ENCODE results near the gene SH2B2. TPM values are rescaled to one million over a fixed set of nuclear protein-coding genes. Genes with fewer than 3 reads are reported as not detected.
A peak's percentile ranks its signal among the peaks of the same experiment; 100 is the strongest.

The SH2B2 gene
- total and polyA plus RNA-seq, 2 experiments from 2014 or later = 5.6 to 21.9 TPM

DNA sequence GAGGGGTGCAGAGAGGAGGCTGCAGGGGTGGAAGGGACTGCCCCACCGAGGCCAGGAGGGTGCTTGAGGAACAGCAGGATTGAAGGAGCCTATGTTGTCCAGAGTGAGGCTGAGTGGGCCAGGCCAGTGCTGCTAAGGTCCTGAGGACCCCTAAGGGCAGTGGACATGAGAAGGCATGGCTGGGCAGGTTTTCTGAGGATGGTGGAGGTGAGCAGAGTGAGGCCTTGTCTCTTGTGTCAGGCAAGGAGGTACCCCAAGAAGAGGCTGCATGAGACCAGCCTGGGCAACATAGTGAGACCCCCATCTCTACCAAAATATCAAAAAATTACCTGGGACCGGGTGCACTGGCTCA lies 5.2 kb downstream of the SH2B2 start:
- DNase-seq (ENCODE audit: low spot score) (no peak), ATAC-seq (no peak)
- peaks cover 23% of the 10 kb centered on the region for H3K4me1 ChIP-seq (ENCODE audit: insufficient read depth)
- Mint-ChIP-seq H3K4me1 (peaks cover 47% of the 10 kb centered on the region), H3K4me3 (0 out of 3 replicates have a peak overlapping the region, but pooled peaks have one; percentile 11), H3K27ac (no peak overlapping the region), H3K9me3 (no peaks in the 10 kb centered on the region), H3K36me3 (ENCODE audit: low read depth) (peaks cover 3% of the 10 kb centered on the region; the same call in 1 of the 3 replicates), H3K27me3 (ENCODE audit: insufficient read depth, low read depth, poor library complexity) (peaks cover 16% of the 10 kb centered on the region)
- H3F3A ChIP-seq (replicated peaks; ENCODE audit: low read depth) = 0 out of 2 replicates have a peak, but pooled peaks cover 10% of the 10 kb centered on the region
- H3K27me3 ChIP-seq (ENCODE audit: insufficient read depth) = peaks cover 7% of the 10 kb centered on the region; the same call in 1 of the 2 replicates
- H4K20me1 ChIP-seq (replicated peaks; ENCODE audit: insufficient read depth) = peaks cover 18% of the 10 kb centered on the region
- H3K4me3 ChIP-seq = no peak overlapping the region
- no peaks in the 10 kb centered on the region; the same call in 1 of the 2 replicates for H3K79me2 ChIP-seq (replicated peaks; ENCODE audit: insufficient read depth)
- TF ChIP-seq NANOG (IDR thresholded peaks at IDR 0.05; ENCODE audit: borderline replicate concordance) (no peak), EZH2 (IDR thresholded peaks at IDR 0.05; ENCODE audit: low read depth, unreplicated experiment) (no peak), EZH2phosphoT487 (IDR thresholded peaks at IDR 0.05; ENCODE audit: unreplicated experiment) (no peak), POLR2AphosphoS5 (IDR thresholded peaks at IDR 0.05; ENCODE audit: low read depth) (no peak), ZNF114 (CRISPR knock-in tag; IDR thresholded peaks at IDR 0.05) (no peak), CREB1 (CRISPR knock-in tag; IDR thresholded peaks at IDR 0.05; ENCODE audit: low read depth) (no peak), ZNF331 (CRISPR knock-in tag; IDR thresholded peaks at IDR 0.05; ENCODE audit: low read depth) (no peak), STAT1 (IDR thresholded peaks at IDR 0.05; ENCODE audit: unreplicated experiment) (no peak), JUNB (IDR thresholded peaks at IDR 0.05; ENCODE audit: unreplicated experiment) (no peak)
- TF ChIP-seq, protein P1, sequence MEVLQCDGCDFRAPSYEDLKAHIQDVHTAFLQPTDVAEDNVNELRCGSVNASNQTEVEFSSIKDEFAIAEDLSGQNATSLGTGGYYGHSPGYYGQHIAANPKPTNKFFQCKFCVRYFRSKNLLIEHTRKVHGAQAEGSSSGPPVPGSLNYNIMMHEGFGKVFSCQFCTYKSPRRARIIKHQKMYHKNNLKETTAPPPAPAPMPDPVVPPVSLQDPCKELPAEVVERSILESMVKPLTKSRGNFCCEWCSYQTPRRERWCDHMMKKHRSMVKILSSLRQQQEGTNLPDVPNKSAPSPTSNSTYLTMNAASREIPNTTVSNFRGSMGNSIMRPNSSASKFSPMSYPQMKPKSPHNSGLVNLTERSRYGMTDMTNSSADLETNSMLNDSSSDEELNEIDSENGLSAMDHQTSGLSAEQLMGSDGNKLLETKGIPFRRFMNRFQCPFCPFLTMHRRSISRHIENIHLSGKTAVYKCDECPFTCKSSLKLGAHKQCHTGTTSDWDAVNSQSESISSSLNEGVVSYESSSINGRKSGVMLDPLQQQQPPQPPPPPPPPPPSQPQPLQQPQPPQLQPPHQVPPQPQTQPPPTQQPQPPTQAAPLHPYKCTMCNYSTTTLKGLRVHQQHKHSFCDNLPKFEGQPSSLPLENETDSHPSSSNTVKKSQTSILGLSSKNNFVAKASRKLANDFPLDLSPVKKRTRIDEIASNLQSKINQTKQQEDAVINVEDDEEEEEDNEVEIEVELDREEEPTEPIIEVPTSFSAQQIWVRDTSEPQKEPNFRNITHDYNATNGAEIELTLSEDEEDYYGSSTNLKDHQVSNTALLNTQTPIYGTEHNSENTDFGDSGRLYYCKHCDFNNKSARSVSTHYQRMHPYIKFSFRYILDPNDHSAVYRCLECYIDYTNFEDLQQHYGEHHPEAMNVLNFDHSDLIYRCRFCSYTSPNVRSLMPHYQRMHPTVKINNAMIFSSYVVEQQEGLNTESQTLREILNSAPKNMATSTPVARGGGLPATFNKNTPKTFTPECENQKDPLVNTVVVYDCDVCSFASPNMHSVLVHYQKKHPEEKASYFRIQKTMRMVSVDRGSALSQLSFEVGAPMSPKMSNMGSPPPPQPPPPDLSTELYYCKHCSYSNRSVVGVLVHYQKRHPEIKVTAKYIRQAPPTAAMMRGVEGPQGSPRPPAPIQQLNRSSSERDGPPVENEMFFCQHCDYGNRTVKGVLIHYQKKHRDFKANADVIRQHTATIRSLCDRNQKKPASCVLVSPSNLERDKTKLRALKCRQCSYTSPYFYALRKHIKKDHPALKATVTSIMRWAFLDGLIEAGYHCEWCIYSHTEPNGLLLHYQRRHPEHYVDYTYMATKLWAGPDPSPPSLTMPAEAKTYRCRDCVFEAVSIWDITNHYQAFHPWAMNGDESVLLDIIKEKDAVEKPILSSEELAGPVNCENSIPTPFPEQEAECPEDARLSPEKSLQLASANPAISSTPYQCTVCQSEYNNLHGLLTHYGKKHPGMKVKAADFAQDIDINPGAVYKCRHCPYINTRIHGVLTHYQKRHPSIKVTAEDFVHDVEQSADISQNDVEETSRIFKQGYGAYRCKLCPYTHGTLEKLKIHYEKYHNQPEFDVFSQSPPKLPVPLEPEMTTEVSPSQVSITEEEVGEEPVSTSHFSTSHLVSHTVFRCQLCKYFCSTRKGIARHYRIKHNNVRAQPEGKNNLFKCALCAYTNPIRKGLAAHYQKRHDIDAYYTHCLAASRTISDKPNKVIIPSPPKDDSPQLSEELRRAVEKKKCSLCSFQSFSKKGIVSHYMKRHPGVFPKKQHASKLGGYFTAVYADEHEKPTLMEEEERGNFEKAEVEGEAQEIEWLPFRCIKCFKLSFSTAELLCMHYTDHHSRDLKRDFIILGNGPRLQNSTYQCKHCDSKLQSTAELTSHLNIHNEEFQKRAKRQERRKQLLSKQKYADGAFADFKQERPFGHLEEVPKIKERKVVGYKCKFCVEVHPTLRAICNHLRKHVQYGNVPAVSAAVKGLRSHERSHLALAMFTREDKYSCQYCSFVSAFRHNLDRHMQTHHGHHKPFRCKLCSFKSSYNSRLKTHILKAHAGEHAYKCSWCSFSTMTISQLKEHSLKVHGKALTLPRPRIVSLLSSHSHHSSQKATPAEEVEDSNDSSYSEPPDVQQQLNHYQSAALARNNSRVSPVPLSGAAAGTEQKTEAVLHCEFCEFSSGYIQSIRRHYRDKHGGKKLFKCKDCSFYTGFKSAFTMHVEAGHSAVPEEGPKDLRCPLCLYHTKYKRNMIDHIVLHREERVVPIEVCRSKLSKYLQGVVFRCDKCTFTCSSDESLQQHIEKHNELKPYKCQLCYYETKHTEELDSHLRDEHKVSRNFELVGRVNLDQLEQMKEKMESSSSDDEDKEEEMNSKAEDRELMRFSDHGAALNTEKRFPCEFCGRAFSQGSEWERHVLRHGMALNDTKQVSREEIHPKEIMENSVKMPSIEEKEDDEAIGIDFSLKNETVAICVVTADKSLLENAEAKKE (CRISPR knock-in tag; IDR thresholded peaks at IDR 0.05) = no peak
- TF ChIP-seq, protein P2, sequence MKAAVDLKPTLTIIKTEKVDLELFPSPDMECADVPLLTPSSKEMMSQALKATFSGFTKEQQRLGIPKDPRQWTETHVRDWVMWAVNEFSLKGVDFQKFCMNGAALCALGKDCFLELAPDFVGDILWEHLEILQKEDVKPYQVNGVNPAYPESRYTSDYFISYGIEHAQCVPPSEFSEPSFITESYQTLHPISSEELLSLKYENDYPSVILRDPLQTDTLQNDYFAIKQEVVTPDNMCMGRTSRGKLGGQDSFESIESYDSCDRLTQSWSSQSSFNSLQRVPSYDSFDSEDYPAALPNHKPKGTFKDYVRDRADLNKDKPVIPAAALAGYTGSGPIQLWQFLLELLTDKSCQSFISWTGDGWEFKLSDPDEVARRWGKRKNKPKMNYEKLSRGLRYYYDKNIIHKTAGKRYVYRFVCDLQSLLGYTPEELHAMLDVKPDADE (IDR thresholded peaks at IDR 0.05) = no peak
- TF ChIP-seq, protein P3, sequence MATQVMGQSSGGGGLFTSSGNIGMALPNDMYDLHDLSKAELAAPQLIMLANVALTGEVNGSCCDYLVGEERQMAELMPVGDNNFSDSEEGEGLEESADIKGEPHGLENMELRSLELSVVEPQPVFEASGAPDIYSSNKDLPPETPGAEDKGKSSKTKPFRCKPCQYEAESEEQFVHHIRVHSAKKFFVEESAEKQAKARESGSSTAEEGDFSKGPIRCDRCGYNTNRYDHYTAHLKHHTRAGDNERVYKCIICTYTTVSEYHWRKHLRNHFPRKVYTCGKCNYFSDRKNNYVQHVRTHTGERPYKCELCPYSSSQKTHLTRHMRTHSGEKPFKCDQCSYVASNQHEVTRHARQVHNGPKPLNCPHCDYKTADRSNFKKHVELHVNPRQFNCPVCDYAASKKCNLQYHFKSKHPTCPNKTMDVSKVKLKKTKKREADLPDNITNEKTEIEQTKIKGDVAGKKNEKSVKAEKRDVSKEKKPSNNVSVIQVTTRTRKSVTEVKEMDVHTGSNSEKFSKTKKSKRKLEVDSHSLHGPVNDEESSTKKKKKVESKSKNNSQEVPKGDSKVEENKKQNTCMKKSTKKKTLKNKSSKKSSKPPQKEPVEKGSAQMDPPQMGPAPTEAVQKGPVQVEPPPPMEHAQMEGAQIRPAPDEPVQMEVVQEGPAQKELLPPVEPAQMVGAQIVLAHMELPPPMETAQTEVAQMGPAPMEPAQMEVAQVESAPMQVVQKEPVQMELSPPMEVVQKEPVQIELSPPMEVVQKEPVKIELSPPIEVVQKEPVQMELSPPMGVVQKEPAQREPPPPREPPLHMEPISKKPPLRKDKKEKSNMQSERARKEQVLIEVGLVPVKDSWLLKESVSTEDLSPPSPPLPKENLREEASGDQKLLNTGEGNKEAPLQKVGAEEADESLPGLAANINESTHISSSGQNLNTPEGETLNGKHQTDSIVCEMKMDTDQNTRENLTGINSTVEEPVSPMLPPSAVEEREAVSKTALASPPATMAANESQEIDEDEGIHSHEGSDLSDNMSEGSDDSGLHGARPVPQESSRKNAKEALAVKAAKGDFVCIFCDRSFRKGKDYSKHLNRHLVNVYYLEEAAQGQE (IDR thresholded peaks at IDR 0.05; ENCODE audit: unreplicated experiment) = no peak
- TF ChIP-seq, protein P4, sequence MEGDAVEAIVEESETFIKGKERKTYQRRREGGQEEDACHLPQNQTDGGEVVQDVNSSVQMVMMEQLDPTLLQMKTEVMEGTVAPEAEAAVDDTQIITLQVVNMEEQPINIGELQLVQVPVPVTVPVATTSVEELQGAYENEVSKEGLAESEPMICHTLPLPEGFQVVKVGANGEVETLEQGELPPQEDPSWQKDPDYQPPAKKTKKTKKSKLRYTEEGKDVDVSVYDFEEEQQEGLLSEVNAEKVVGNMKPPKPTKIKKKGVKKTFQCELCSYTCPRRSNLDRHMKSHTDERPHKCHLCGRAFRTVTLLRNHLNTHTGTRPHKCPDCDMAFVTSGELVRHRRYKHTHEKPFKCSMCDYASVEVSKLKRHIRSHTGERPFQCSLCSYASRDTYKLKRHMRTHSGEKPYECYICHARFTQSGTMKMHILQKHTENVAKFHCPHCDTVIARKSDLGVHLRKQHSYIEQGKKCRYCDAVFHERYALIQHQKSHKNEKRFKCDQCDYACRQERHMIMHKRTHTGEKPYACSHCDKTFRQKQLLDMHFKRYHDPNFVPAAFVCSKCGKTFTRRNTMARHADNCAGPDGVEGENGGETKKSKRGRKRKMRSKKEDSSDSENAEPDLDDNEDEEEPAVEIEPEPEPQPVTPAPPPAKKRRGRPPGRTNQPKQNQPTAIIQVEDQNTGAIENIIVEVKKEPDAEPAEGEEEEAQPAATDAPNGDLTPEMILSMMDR (conservative IDR thresholded peaks at IDR 0.05; ENCODE audit: low read depth in 2 of 2) = no peak
- H2AFZ ChIP-seq = no peak overlapping the region
- no peak overlapping the region for H3K4me2 ChIP-seq
- no peak overlapping the region for H3K27ac ChIP-seq (ENCODE audit: low read depth)
- no peaks in the 10 kb centered on the region; the same call in 1 of the 2 replicates for H3K36me3 ChIP-seq (ENCODE audit: insufficient read depth)
- H3K9me2 ChIP-seq (ENCODE audit: insufficient read depth) = no peaks in the 10 kb centered on the region

Measured in GM23338 (cell line).